Peyer's patch (tissue), 4 donors: ENCODE data around the gene FLACC1. TPM values are rescaled to one million over a fixed set of nuclear protein-coding genes. Genes with fewer than 3 reads are reported as not detected.

ENCODE experiments used
- DNase-seq, 3 donors: peaks; one replicate each; pipeline ENCODE4 v3.0.0-alpha.2; 2017 to 2019
- H3K27ac ChIP-seq, 4 donors: fragments of 200-600 bp; sonication (generic); one replicate each; pipeline ENCODE4 v1.5.1; 2016 to 2019
- H3K27me3 ChIP-seq, 2 donors: fragments of 200-600 bp; sonication (generic); one replicate each; pipeline ENCODE4 v1.5.1; 2019
- H3K36me3 ChIP-seq, 3 donors: fragments of 200-600 bp; sonication (generic); one replicate each; pipeline ENCODE4 v1.5.1; 2016 to 2019
- H3K4me1 ChIP-seq, 4 donors: fragments of 200-600 bp; sonication (generic); one replicate each; pipeline ENCODE4 v1.5.1; 2016 to 2019
- H3K4me3 ChIP-seq, 4 donors: fragments of 200-600 bp; sonication (generic); 1 replicate in 3 of 4; 2 replicates in 1 of 4; pipeline ENCODE4 v1.5.1; 2016 to 2019; ENCODE audit warnings: mild to moderate bottlenecking in 1 of 4
- H3K9me3 ChIP-seq, 4 donors: fragments of 200-600 bp; sonication (generic); one replicate each; pipeline ENCODE4 v1.5.1; 2016 to 2019; ENCODE audit warnings: mild to moderate bottlenecking in 1 of 4
- CTCF ChIP-seq, 6 experiments: fragments of 450-650 bp in 4 of 6; fragments of 200-600 bp in 2 of 6; sonication (generic) in 1 of 6; IDR thresholded peaks; one replicate each; pipeline ENCODE4 v1.5.1; 2017 to 2019; ENCODE audit warnings: antibody characterized with exemption in 6 of 6, mild to moderate bottlenecking in 3 of 6, moderate library complexity in 1 of 6
- POLR2A ChIP-seq, 2 donors: fragments of 450-650 bp; IDR thresholded peaks; one replicate each; pipeline ENCODE4 v1.5.1; 2017; ENCODE audit warnings: antibody characterized with exemption in 2 of 2, mild to moderate bottlenecking in 2 of 2, moderate library complexity in 2 of 2
- total RNA-seq, 4 donors: library from RNA; depleted of rRNA; stranded (reverse); fragments of >200 nt; gene quantifications; one replicate each; pipeline ENCODE4 v1.1.0, GENCODE V29; 2016

The FLACC1 gene
- total RNA-seq, 4 donors from 2014 or later = 3.3 to 7.8 (median 6.6) TPM; not detected in 1

DNA sequence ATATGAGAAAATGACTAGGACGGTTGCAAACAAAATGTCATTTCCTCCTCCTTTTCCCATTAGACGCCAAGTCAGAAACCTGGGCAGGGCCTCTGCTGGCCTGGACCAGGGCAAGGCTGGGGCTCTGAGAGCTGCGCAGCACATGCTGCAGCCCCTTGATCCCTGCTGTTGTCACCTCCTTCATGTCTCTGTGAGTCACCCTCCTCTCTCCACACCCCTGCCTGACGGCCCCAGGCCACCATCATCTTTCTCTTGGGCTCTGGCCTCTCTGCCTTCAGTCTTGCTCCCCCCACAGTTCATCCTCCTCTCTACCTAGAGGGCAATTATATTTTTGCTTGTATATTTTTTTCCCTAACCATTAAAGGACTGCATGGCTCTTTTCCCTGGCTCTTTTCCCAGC lies 10.0 kb downstream of the FLACC1 start:
- TF ChIP-seq CTCF (IDR thresholded peaks at IDR 0.05) (no peak), POLR2A (IDR thresholded peaks at IDR 0.05) (no peak)
- Histone ChIP-seq H3K27me3 (no peaks in the 10 kb centered on the region), H3K27ac (no peak overlapping the region), H3K9me3 (no peaks in the 10 kb centered on the region), H3K36me3 (peaks cover 0 to 3% (median 0%) of the 10 kb centered on the region in 3 donors), H3K4me3 (no peak overlapping the region), H3K4me1 (no peaks in the 10 kb centered on the region)
- no peak for DNase-seq

- no peaks in the 10 kb centered on the region for H3K4me1 ChIP-seq
- DNase-seq = no peak
- H3K36me3 ChIP-seq = no peaks in the 10 kb centered on the region
Observed at GRCh38 chr2:201345625-201346213, 11.4 kb downstream of the FLACC1 start.

DNA sequence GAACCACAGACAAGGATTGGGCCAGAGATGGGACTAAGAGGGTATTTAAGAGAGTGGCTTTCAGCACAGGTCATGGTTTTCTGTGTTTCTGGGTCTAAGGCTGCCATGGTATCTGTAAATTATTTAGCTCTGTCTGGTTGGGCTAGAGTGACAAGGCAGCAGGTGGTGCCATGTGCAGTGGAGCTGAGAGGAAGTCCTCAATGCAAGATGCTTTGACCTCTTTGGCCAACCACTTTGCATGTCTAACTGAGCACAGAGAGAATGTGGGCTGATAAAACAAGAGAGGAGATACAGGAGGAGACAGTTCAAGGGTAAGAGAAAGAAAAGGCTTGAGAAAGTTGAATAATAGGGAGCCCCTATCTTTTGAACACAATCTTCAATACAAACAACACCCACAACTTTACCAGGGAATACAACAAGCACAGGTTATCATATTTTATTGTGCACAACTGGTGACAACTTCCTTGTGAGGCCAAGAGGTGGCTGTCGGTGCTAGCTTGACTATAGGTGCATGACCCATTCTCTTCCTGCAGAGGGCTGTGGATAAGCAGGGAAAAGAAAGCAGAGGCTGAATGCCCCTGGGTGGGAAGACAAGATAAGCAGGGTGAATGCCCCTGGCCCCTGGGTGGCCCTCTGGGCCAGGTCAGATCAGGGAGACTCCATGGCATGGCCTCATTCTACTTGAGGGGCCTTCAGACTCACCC lies 12.3 kb downstream of the FLACC1 start:
- TF ChIP-seq CTCF (IDR thresholded peaks at IDR 0.05) (peak in 3 of 6 experiments; percentile 34 to 36 (median 35)), POLR2A (IDR thresholded peaks at IDR 0.05) (no peak)
- no peak overlapping the region for H3K4me3 ChIP-seq
- H3K27me3 ChIP-seq = no peaks in the 10 kb centered on the region
- H3K27ac ChIP-seq = no peak overlapping the region
- DNase-seq = no peak
- H3K9me3 ChIP-seq = no peaks in the 10 kb centered on the region
- H3K4me1 ChIP-seq = no peaks in the 10 kb centered on the region
- H3K36me3 ChIP-seq = no peaks in the 10 kb centered on the region

More at GRCh38 chr2:201345625-201346213, 11.4 kb downstream of the FLACC1 start:
- no peak for TF ChIP-seq POLR2A (IDR thresholded peaks at IDR 0.05)
- no peak for TF ChIP-seq CTCF (IDR thresholded peaks at IDR 0.05)
- Histone ChIP-seq H3K9me3 (no peaks in the 10 kb centered on the region), H3K27ac (no peak overlapping the region), H3K4me3 (no peak overlapping the region), H3K27me3 (no peaks in the 10 kb centered on the region)

- H3K4me1 ChIP-seq = no peaks in the 10 kb centered on the region
Observed at GRCh38 chr2:201343559-201343958, 13.6 kb downstream of the FLACC1 start.

DNA sequence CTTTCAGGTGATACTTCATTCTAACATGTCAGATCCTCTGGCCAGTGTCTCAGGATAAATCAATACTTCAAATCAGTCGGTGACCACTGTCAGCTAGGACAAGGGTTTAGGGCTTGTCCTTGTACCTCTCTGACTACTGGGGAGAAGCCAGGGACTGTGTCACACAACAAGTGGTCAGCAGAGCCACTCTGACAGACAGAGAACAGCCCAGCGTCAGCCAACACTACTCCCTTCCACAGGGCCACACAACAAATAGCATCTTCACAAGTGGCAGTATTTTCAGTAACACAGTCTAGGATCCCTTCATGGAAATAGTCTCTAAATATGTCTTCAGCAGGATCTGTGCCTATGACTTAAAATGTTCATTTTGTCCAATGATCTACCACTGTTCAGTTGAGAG lies 14.2 kb downstream of the FLACC1 start:
- TF ChIP-seq CTCF (IDR thresholded peaks at IDR 0.05) = no peak
- no peak for TF ChIP-seq POLR2A (IDR thresholded peaks at IDR 0.05)
- DNase-seq = no peak

More at GRCh38 chr2:201343559-201343958, 13.6 kb downstream of the FLACC1 start:
- Histone ChIP-seq H3K27ac (no peak overlapping the region), H3K27me3 (no peaks in the 10 kb centered on the region), H3K36me3 (no peaks in the 10 kb centered on the region), H3K9me3 (no peaks in the 10 kb centered on the region), H3K4me3 (no peak overlapping the region)
- TF ChIP-seq CTCF (IDR thresholded peaks at IDR 0.05) = no peak
- TF ChIP-seq POLR2A (IDR thresholded peaks at IDR 0.05) = no peak
- no peak for DNase-seq

More for the DNA sequence above, 14.2 kb downstream of the FLACC1 start:
- no peak overlapping the region for H3K27ac ChIP-seq
- no peaks in the 10 kb centered on the region for H3K36me3 ChIP-seq
- H3K4me1 ChIP-seq = no peaks in the 10 kb centered on the region
- no peaks in the 10 kb centered on the region for H3K9me3 ChIP-seq
- H3K4me3 ChIP-seq = no peak overlapping the region
- H3K27me3 ChIP-seq = no peaks in the 10 kb centered on the region
